Measurements from ENCODE around the gene CREBRF.
"Not testable (repeated sequence)": the region's sequence is repeated elsewhere in the genome, so short reads cannot be mapped to it uniquely, and the experiment has no call there.

CREBRF gene

DNA sequence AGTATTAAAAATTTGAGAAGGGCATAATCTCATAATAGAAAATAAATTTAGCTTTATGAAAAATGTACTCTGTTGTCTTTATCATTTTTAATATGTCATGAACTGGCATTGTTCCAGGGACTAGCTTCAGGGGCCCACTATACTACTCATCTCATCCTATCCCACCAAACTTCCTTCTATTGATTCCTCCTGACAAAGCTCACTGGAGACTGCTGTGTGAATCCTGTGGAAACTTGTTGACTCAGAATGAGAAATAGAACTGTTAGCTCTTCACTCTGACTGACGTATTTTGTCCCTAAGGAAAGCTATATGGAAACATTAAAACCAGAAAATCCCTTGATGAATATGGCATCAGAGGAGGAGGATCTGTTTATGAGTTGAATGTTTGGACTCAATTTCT is 58.4 kb downstream of the CREBRF start:
- no peak overlapping the region for H3K4me3 ChIP-seq (ENCODE audit: low read length)
- H3K9me3 ChIP-seq (ENCODE audit: insufficient read depth, low read length): no peaks in the 10 kb centered on the region
- TF ChIP-seq EZH2phosphoT487 (IDR thresholded peaks at IDR 0.05; ENCODE audit: low read depth): no peak
- TF ChIP-seq, protein P1, sequence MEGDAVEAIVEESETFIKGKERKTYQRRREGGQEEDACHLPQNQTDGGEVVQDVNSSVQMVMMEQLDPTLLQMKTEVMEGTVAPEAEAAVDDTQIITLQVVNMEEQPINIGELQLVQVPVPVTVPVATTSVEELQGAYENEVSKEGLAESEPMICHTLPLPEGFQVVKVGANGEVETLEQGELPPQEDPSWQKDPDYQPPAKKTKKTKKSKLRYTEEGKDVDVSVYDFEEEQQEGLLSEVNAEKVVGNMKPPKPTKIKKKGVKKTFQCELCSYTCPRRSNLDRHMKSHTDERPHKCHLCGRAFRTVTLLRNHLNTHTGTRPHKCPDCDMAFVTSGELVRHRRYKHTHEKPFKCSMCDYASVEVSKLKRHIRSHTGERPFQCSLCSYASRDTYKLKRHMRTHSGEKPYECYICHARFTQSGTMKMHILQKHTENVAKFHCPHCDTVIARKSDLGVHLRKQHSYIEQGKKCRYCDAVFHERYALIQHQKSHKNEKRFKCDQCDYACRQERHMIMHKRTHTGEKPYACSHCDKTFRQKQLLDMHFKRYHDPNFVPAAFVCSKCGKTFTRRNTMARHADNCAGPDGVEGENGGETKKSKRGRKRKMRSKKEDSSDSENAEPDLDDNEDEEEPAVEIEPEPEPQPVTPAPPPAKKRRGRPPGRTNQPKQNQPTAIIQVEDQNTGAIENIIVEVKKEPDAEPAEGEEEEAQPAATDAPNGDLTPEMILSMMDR (IDR thresholded peaks at IDR 0.05; ENCODE audit: low read depth, low read length): no peak
- H3K27ac ChIP-seq (ENCODE audit: low read length): no peak overlapping the region
- H3K4me2 ChIP-seq (ENCODE audit: low read length): no peak overlapping the region
- H3K9ac ChIP-seq (ENCODE audit: low read length): no peak overlapping the region
- no peaks in the 10 kb centered on the region for H3K36me3 ChIP-seq (replicated peaks; ENCODE audit: low read depth, low read length)
- H3K79me2 ChIP-seq (ENCODE audit: low read length): no peaks in the 10 kb centered on the region
- H3K4me1 ChIP-seq (ENCODE audit: low read length): peaks cover 3% of the 10 kb centered on the region; the same call in 1 of the 2 replicates
- H3K27me3 ChIP-seq (ENCODE audit: low read depth, low read length): no peaks in the 10 kb centered on the region
- no peak overlapping the region for H2AFZ ChIP-seq (ENCODE audit: low read depth, low read length)
- no peaks in the 10 kb centered on the region for H4K20me1 ChIP-seq (ENCODE audit: insufficient read depth, low read length)

DNA sequence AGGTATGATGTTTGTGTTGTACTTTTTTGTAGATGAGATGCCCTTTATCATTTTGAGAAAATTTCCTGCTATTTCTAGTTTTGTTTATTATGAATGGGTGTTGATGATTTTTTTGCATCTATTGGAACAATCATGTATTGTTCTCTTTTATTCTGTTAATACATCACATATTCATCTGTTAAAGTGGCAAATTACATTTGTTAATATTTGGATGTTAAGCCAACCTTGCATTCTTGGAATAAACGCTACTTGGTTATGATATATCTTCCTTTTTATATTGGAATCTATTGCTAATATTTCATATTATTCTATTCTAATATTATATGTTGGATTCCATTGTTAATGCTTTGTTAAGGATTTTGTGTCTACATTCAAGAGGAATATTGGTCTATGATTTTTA is 63.6 kb downstream of the CREBRF start:
- TF ChIP-seq, protein P1 (IDR thresholded peaks at IDR 0.05; ENCODE audit: low read depth, low read length): no peak
- no peak for TF ChIP-seq EZH2phosphoT487 (IDR thresholded peaks at IDR 0.05; ENCODE audit: low read depth)
- Histone ChIP-seq H3K4me2 (ENCODE audit: low read length) (no peak overlapping the region), H4K20me1 (ENCODE audit: insufficient read depth, low read length) (no peaks in the 10 kb centered on the region), H3K27ac (ENCODE audit: low read length) (no peak overlapping the region), H3K9me3 (ENCODE audit: insufficient read depth, low read length) (no peaks in the 10 kb centered on the region), H2AFZ (ENCODE audit: low read depth, low read length) (no peak overlapping the region), H3K4me3 (ENCODE audit: low read length) (no peak overlapping the region), H3K4me1 (ENCODE audit: low read length) (peaks cover 3% of the 10 kb centered on the region; the same call in 1 of the 2 replicates), H3K79me2 (ENCODE audit: low read length) (no peaks in the 10 kb centered on the region), H3K27me3 (ENCODE audit: low read depth, low read length) (no peaks in the 10 kb centered on the region), H3K9ac (ENCODE audit: low read length) (no peak overlapping the region), H3K36me3 (replicated peaks; ENCODE audit: low read depth, low read length) (no peaks in the 10 kb centered on the region)

DNA sequence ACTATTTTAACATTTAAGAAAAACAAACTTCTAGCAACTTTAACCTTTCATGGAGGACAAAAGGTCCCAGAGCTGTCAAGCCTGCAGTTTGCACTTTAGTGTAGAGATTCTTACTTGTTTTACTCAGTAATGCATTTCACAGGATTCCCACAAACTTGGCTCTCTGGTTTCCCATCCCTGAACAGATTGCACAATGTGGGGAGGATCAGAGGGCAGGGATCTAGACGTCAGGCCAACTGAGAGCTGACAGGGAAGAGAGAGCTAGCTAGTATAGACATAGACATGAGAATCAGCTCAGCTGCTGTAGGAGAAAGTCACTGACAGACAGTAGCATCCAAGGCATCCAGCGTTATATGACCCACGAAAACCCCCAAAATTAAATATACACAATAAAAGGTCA is 67.3 kb downstream of the CREBRF start:
- no peaks in the 10 kb centered on the region for H3K79me2 ChIP-seq (ENCODE audit: low read length)
- TF ChIP-seq, protein P1 (IDR thresholded peaks at IDR 0.05; ENCODE audit: low read depth, low read length): no peak
- TF ChIP-seq EZH2phosphoT487 (IDR thresholded peaks at IDR 0.05; ENCODE audit: low read depth): no peak
- no peak overlapping the region for H3K27ac ChIP-seq (ENCODE audit: low read length)
- H3K4me2 ChIP-seq (ENCODE audit: low read length): no peak overlapping the region
- no peak overlapping the region for H3K9ac ChIP-seq (ENCODE audit: low read length)
- H3K4me1 ChIP-seq (ENCODE audit: low read length): no peaks in the 10 kb centered on the region
- no peaks in the 10 kb centered on the region for H4K20me1 ChIP-seq (ENCODE audit: insufficient read depth, low read length)
- no peaks in the 10 kb centered on the region for H3K36me3 ChIP-seq (replicated peaks; ENCODE audit: low read depth, low read length)
- H3K9me3 ChIP-seq (ENCODE audit: insufficient read depth, low read length): no peaks in the 10 kb centered on the region
- H3K27me3 ChIP-seq (ENCODE audit: low read depth, low read length): no peaks in the 10 kb centered on the region
- H3K4me3 ChIP-seq (ENCODE audit: low read length): no peak overlapping the region
- no peak overlapping the region for H2AFZ ChIP-seq (ENCODE audit: low read depth, low read length)

DNA sequence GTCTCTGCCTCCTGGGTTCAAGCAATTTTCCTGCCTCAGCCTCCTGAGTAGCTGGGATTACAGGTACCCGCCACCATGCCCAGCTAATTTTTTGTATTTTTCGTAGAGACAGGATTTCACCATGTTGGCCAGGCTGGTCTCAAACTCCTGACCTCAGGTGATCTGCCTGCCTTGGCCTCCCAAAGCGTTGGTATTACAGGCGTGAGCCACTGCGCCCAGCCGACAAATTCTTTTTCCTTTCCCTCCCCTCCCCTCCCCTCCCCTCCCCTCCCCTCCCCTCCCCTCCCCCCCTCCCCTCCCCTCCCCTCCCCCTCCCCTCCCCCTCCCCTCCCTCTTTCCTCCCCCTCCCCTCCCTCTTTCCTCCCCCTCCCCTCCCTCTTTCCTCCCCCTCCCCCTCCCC is 76.0 kb downstream of the CREBRF start:
- not testable (repeated sequence) for H3K79me2 ChIP-seq (ENCODE audit: low read length); H4K20me1 ChIP-seq (ENCODE audit: insufficient read depth, low read length); H3K4me1 ChIP-seq (ENCODE audit: low read length); H3K9me3 ChIP-seq (ENCODE audit: insufficient read depth, low read length); H3K27me3 ChIP-seq (ENCODE audit: low read depth, low read length); H3K9ac ChIP-seq (ENCODE audit: low read length); H3K36me3 ChIP-seq (replicated peaks; ENCODE audit: low read depth, low read length); H3K4me2 ChIP-seq (ENCODE audit: low read length); H3K27ac ChIP-seq (ENCODE audit: low read length); H3K4me3 ChIP-seq (ENCODE audit: low read length); H2AFZ ChIP-seq (ENCODE audit: low read depth, low read length)

DNA sequence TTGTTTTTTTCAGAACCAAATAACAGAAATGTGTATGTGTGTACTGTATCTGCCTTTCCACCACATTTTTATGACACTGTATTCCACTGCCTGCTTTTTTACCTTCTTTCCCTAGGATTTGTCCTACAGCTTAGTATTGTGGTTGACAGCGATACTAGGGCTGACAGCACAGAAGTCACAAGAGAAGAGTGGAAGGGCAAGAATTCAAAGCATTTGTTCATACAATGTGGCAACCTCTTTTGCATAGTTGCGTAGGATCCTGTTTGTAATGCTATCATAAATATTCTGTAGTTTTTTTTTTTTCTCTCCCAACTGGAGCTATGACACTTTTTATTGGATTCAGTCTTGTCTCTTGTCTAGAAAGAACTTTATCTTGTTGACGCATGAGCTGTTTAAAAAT is 82.6 kb downstream of the CREBRF start:
- Histone ChIP-seq H3K4me1 (ENCODE audit: low read length) (peaks cover 2% of the 10 kb centered on the region), H3K9me3 (ENCODE audit: insufficient read depth, low read length) (no peaks in the 10 kb centered on the region), H3K79me2 (ENCODE audit: low read length) (no peaks in the 10 kb centered on the region), H4K20me1 (ENCODE audit: insufficient read depth, low read length) (no peaks in the 10 kb centered on the region), H3K36me3 (replicated peaks; ENCODE audit: low read depth, low read length) (no peaks in the 10 kb centered on the region), H3K27me3 (ENCODE audit: low read depth, low read length) (no peaks in the 10 kb centered on the region), H3K4me3 (ENCODE audit: low read length) (no peak overlapping the region), H3K27ac (ENCODE audit: low read length) (no peak overlapping the region), H3K9ac (ENCODE audit: low read length) (no peak overlapping the region), H3K4me2 (ENCODE audit: low read length) (no peak overlapping the region), H2AFZ (ENCODE audit: low read depth, low read length) (no peak overlapping the region)
- TF ChIP-seq, protein P1 (IDR thresholded peaks at IDR 0.05; ENCODE audit: low read depth, low read length): no peak
- TF ChIP-seq EZH2phosphoT487 (IDR thresholded peaks at IDR 0.05; ENCODE audit: low read depth): no peak

All from OCI-LY3 (cell line).